ENCODE measurements around the gene MYO16. TPM values are rescaled to one million over a fixed set of nuclear protein-coding genes. Genes with fewer than 3 reads are reported as not detected.
"Not testable (repeated sequence)": the region's sequence is repeated elsewhere in the genome, so short reads cannot be mapped to it uniquely, and the experiment has no call there.

The MYO16 gene
- polyA plus RNA-seq, 3 donors = 0.37 to 0.60 (median 0.44) TPM

DNA sequence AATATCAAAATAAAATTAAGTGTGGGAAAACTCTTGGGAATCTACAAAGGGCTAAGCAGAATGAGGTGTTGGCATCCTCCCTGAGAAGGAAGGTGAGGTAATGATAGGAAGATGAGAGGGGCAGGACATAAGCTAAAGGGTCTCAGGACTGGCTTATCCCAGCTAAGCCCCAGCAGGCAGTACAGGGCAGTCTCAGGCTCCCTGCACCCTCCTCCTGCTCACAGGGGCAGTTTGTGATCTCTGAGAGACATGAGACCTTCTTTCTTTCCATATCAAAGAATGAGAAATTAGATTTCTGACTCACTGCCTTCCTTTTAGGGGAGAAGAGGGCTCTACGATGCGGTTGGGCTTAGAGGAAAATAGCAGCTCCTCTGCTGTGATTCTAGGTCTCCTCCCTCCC lies 586.0 kb downstream of the MYO16 start:
- no peak for DNase-seq (ENCODE audit: extremely low read depth in 1 of 11, low read depth in 9 of 11, low spot score in 4 of 11)

GRCh38 chr13:109217510-109217909 lies 588.1 kb downstream of the MYO16 start:
- not testable (repeated sequence) for DNase-seq (ENCODE audit: extremely low read depth in 1 of 11, low read depth in 9 of 11, low spot score in 4 of 11)

DNA sequence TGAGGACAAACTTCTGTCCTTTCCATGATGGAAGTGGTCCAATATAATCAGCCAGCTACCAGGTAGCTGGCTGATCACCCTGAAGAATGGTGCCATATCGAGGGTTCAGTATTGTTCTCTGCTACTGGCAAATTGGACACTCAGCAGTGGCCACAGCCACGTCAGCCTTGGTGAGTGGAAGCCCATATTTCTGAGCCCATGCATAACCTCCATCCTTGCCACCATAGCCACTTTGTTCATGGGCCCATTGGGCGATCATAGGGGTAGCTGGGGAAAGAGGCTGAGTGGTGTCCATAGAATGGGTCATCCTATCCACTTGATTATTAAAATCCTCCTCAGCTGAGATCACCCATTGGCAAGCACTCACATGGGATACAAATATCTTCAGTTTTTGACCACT lies 591.2 kb downstream of the MYO16 start:
- DNase-seq (ENCODE audit: extremely low read depth in 1 of 11, low read depth in 9 of 11, low spot score in 4 of 11) = no peak

DNA sequence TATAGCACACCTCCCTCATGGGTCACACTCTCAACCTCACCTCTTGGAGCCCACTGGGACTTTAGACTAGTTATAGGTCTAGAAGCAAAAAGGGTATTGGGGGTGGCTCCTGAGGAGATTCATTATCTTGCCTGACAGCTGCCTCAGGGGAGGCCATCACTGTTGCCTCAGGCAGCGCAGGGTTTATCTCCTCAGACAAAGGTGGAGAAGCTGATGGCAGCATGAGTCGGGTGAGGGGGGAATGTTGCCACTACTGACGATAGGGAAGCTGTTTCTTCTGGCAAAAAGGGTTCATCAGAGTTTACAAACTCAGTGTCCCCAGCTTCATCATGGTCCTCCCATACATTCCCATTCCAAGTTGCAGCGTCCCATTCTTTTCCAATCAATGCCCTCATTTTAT lies 594.6 kb downstream of the MYO16 start:
- DNase-seq (ENCODE audit: extremely low read depth in 1 of 11, low read depth in 9 of 11, low spot score in 4 of 11) = no peak

GRCh38 chr13:109226631-109227030 lies 597.2 kb downstream of the MYO16 start:
- no peak for DNase-seq (ENCODE audit: extremely low read depth in 1 of 11, low read depth in 9 of 11, low spot score in 4 of 11)

- DNase-seq (ENCODE audit: extremely low read depth in 1 of 11, low read depth in 9 of 11, low spot score in 4 of 11) = no peak
These were observed 598.0 kb downstream of the MYO16 start for GRCh38 chr13:109227344-109227940.

DNA sequence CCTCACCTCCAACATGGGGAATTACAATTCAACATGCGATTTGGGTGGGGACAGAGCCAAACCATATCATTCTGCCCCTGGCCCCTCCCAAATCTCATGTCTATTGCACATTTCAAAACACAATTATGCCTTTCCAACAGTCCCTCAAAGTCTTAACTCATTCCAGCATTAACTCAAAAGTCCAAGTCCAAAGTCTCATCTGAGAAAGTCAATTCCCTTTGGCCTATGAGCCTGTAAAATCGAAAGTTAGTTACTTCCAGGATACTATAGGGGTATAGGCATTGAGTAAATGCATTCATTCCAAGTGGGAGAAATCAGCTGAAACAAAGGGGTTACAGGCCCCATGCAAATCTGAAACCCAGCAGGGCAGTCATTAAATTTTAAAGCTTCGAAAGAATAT lies 598.8 kb downstream of the MYO16 start:
- DNase-seq (ENCODE audit: extremely low read depth in 1 of 11, low read depth in 9 of 11, low spot score in 4 of 11) = no peak

- no peak for DNase-seq (ENCODE audit: extremely low read depth in 1 of 11, low read depth in 9 of 11, low spot score in 4 of 11)
These were observed 602.5 kb downstream of the MYO16 start for GRCh38 chr13:109231888-109232287.

DNA sequence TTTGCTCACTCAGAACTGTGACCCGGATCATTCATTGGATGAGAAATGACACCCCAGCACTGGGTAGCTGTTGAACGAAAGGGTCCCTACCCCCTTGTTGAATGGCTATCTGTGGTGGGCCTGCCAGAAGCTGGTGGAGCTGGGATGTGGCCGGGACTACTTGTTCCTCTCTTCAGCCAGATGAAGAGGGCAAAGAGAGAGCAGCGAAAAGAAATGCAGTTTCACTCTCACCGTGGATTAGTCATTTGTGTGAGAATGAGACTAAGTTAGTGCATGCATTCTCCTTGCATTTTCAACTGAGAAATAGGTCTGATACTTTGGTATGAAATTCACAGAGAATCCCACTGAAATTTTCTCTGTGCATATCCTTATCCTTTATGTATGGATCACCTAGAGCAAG lies 603.9 kb downstream of the MYO16 start:
- DNase-seq (ENCODE audit: extremely low read depth in 1 of 11, low read depth in 9 of 11, low spot score in 4 of 11) = no peak

DNA sequence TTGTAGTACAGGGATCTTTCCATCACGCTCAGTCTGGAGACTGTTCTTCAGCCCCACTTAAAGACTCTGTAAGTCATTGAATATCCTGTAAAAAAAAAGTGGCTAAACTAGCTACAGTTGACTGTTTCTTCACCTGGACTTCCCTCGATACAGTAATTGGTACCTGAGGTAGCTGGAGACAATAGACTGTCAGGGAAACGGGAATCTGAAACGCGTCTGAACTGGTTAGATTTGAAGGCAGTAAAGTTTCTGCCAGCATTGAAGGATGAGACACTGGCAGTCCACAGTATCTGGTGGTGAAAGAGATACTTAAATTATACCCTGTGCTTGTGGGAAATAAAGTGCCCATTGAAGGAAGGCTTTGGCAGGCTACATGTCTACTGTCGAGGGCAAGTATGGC lies 606.5 kb downstream of the MYO16 start:
- DNase-seq (ENCODE audit: extremely low read depth in 1 of 11, low read depth in 9 of 11, low spot score in 4 of 11) = no peak

- no peak for DNase-seq (ENCODE audit: extremely low read depth in 1 of 11, low read depth in 9 of 11, low spot score in 4 of 11)
These were observed 611.7 kb downstream of the MYO16 start for GRCh38 chr13:109241160-109241559.

GRCh38 chr13:109243311-109243951 lies 614.0 kb downstream of the MYO16 start:
- no peak for DNase-seq (ENCODE audit: extremely low read depth in 1 of 11, low read depth in 9 of 11, low spot score in 4 of 11)

GRCh38 chr13:109244566-109244965 lies 615.2 kb downstream of the MYO16 start:
- no peak for DNase-seq (ENCODE audit: extremely low read depth in 1 of 11, low read depth in 9 of 11, low spot score in 4 of 11)

- DNase-seq (ENCODE audit: extremely low read depth in 1 of 11, low read depth in 9 of 11, low spot score in 4 of 11) = no peak
These were observed 616.6 kb downstream of the MYO16 start for GRCh38 chr13:109246001-109246400.

GRCh38 chr13:109249780-109250528 lies 620.5 kb downstream of the MYO16 start:
- no peak for DNase-seq (ENCODE audit: extremely low read depth in 1 of 11, low read depth in 9 of 11, low spot score in 4 of 11)

DNA sequence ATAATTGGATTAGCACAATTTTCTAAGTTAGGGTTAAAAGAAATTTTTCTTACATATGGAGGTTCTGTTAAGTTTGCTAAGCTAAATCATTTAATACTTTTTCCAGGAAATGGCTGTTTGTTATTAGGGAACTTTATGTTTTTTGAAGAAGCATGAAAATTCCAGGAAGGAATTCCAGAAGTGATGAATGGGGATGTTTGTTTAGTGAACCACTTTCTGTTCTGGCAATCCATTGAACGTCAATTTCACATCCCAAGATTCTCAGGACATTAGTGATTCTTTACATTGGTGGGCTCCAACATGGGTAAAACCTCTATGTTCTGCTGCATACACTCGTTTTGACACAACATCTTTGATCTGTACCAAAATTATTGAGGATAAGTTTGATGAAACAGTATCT lies 622.5 kb downstream of the MYO16 start:
- no peak for DNase-seq (ENCODE audit: extremely low read depth in 1 of 11, low read depth in 9 of 11, low spot score in 4 of 11)

GRCh38 chr13:109253316-109253715 lies 623.9 kb downstream of the MYO16 start:
- DNase-seq (ENCODE audit: extremely low read depth in 1 of 11, low read depth in 9 of 11, low spot score in 4 of 11) = no peak

GRCh38 chr13:109254274-109254673 lies 624.9 kb downstream of the MYO16 start:
- DNase-seq (ENCODE audit: extremely low read depth in 1 of 11, low read depth in 9 of 11, low spot score in 4 of 11) = no peak

DNA sequence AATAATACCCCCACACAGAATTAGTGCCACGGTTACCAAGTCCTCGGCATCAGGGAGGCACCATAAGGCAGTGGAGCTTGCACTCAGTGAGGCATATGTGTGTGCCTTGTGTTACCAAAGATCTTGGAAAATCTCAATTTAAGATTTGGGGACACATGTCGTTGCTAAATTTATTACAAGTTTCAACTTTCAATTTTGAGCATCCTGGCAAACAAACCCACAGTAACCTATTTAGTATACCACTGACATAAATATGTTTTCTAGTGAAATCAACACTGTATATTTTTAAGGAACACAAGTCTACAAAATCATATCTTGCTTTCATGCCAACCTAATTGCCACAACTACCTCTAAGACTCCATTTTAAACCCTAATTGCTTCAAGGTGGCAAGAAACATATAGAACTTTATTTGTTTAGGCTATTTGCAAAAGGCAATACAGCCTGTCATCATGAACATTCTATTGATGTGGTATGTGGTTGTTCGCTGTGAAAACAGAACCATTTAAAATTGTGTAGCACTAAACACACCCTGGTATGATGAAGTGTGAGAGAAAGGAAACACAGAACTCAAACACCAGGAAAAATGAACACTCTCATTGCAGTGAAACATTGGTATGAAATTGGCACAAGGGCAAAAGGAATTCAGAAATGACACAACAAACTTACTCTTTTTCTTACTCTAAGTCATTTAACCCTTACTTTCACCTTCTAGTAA lies 625.9 kb downstream of the MYO16 start:
- DNase-seq (ENCODE audit: extremely low read depth in 1 of 11, low read depth in 9 of 11, low spot score in 4 of 11) = no peak
